OCI-LY7 (cell line): ENCODE results near the gene LDLRAD4.

Source experiments
- CTCF ChIP-seq: fragments of 200-600 bp; sonication (generic); conservative IDR thresholded peaks from 2 replicates; pipeline ENCODE4 v1.5.1; 2014; ENCODE audit warnings: mild to moderate bottlenecking, antibody characterized with exemption, low read length, moderate library complexity, mixed read lengths
- EZH2phosphoT487 ChIP-seq: fragments of 200-600 bp; sonication (generic); IDR thresholded peaks from 2 replicates; pipeline ENCODE4 v1.6.1; 2018; ENCODE audit warnings: low read depth, borderline replicate concordance, mild to moderate bottlenecking, mixed run types, antibody characterized with exemption, low read length, moderate library complexity, mixed read lengths

DNA sequence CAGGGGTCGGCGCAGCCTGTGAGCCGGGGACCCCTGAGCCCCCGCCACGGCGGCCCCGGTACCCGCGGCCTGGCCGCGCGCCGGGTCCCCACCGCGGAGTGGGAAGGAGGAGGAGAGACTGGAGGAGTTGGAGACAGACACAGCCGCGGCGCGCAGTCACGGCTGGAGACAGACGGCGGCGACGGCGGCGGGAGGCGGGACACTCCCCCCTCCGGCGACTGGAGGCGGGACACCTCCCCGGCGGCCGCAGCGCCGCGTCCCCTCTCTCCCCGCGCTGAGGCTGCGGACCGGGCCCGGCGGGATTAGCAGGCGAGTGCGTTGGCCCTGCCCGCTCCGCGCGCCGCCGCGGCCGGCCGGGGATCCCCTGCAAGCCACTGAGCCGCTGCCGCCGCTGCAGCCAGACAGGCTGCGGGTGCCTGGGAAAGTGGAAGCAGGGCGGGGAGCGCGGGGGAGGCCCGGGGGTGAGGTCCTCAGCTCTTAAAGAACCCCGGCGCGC, 1.0 kb upstream of the LDLRAD4 start:
- TF ChIP-seq CTCF (no peak), EZH2phosphoT487 (no peak)
